HepG2 (cell line): ENCODE measurements around the gene RSAD2.

Experiments used
- CBX5 ChIP-seq: sonication (generic); formaldehyde crosslinking; IDR thresholded peaks from 2 replicates; pipeline ENCODE4 v1.4.0; 2020; ENCODE audit warnings: missing genetic modification reagents, borderline replicate concordance
- HNRNPH1 ChIP-seq: fragments of 200-400 bp; formaldehyde crosslinking; optimal IDR thresholded peaks from 2 replicates; pipeline ENCODE3; 2017; ENCODE audit warnings: mild to moderate bottlenecking, low read depth, low read length
- IKZF1 ChIP-seq: fragments of 450-650 bp; IDR thresholded peaks from 2 replicates; pipeline ENCODE4 v1.7.1; 2016
- KAT8 ChIP-seq: IDR thresholded peaks from 2 replicates; pipeline ENCODE4 v1.6.1; 2016; ENCODE audit warnings: missing genetic modification reagents, missing compliant biosample characterization
- MYNN ChIP-seq: sonication (generic); formaldehyde crosslinking; IDR thresholded peaks from 2 replicates; pipeline ENCODE4 v1.4.0; 2020; ENCODE audit warnings: mild to moderate bottlenecking, low read depth, missing genetic modification reagents
- NONO ChIP-seq, 2 experiments: fragments of 450-650 bp in 1 of 2; sonication (generic) in 1 of 2; formaldehyde crosslinking in 1 of 2; IDR thresholded peaks in 1 of 2; conservative IDR thresholded peaks in 1 of 2; 2 replicates each; pipeline versions ENCODE4 v1.6.1 to v1.8.0; 2017 to 2022; ENCODE audit warnings: mild to moderate bottlenecking in 1 of 2, missing genetic modification reagents in 1 of 2, moderate library complexity in 1 of 2
- PCBP1 ChIP-seq: fragments of 200-400 bp; formaldehyde crosslinking; IDR thresholded peaks from 2 replicates; pipeline ENCODE4 v1.6.1; 2017; ENCODE audit warnings: mild to moderate bottlenecking, low read depth, low read length, borderline replicate concordance
- RAD21 ChIP-seq: fragments of 450-650 bp; formaldehyde crosslinking; IDR thresholded peaks from 2 replicates; pipeline ENCODE4 v1.5.0; 2020; ENCODE audit warnings: mild to moderate bottlenecking
- REPIN1 ChIP-seq: sonication (generic); formaldehyde crosslinking; IDR thresholded peaks from 2 replicates; pipeline ENCODE4 v1.8.0; 2022; ENCODE audit warnings: missing genetic modification reagents, low read depth, mild to moderate bottlenecking, borderline replicate concordance
- RFX5 ChIP-seq: IDR thresholded peaks from 2 replicates; pipeline ENCODE4 v1.6.1; 2011; ENCODE audit warnings: low read depth, low read length, improper control_type of control experiment
- ZC3H4 ChIP-seq: sonication (generic); formaldehyde crosslinking; IDR thresholded peaks from 2 replicates; pipeline ENCODE4 v1.4.0; 2020; ENCODE audit warnings: missing genetic modification reagents, borderline replicate concordance
- ZNF34 ChIP-seq: sonication (generic); formaldehyde crosslinking; IDR thresholded peaks from 2 replicates; pipeline ENCODE4 v1.4.0; 2020; ENCODE audit warnings: mild to moderate bottlenecking, missing genetic modification reagents, borderline replicate concordance
- TF ChIP-seq, protein P1 (sequence below): sonication (generic); formaldehyde crosslinking; IDR thresholded peaks from 2 replicates; pipeline ENCODE4 v1.5.1; 2020; ENCODE audit warnings: missing genetic modification reagents, mild to moderate bottlenecking, borderline replicate concordance
- TF ChIP-seq, protein P2 (sequence below): sonication (generic); formaldehyde crosslinking; IDR thresholded peaks from 2 replicates; pipeline ENCODE4 v1.5.0; 2020; ENCODE audit warnings: mild to moderate bottlenecking, missing genetic modification reagents, moderate library complexity

DNA sequence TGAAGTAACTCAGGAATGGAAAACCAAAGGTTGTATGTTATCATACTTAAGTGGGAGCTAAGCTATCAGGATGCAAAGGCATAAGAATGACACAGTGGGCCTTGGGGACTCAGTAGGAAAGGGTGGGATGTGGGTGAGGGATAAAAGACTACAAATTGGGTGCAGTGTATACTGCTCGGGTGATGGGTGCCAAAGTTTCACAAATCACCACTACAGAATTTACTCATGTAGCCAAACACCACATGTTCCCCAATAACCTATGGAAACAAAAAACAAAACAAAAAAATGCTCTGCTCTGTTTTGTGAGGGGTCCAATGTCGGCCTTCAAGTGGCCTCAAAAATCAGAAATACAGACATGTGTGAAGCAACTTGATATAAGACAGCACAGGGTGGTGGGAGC lies 30.7 kb downstream of the RSAD2 start:
- TF ChIP-seq PCBP1 (no peak), NONO (IDR thresholded peaks at IDR 0.05) (no peak), NONO (CRISPR knock-in tag; conservative IDR thresholded peaks at IDR 0.05) (no peak), REPIN1 (CRISPR knock-in tag) (no peak), MYNN (CRISPR knock-in tag) (no peak), IKZF1 (no peak), ZC3H4 (CRISPR knock-in tag) (no peak), RAD21 (CRISPR knock-in tag) (no peak), RFX5 (no peak), HNRNPH1 (no peak), KAT8 (CRISPR knock-in tag) (no peak), CBX5 (no peak), ZNF34 (no peak)
- TF ChIP-seq, protein P1, sequence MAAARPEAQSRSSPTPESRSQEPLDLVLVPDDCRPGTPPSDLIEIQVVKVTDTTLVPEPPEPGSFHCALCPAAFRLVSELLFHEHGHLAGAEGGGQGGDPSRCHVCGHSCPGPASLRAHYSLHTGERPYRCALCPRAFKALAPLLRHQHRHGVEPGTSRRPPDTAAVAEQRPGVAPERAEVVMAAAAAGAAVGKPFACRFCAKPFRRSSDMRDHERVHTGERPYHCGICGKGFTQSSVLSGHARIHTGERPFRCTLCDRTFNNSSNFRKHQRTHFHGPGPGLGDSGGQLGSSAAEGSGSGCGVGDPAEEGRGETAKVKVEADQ: no peak
- TF ChIP-seq, protein P2, sequence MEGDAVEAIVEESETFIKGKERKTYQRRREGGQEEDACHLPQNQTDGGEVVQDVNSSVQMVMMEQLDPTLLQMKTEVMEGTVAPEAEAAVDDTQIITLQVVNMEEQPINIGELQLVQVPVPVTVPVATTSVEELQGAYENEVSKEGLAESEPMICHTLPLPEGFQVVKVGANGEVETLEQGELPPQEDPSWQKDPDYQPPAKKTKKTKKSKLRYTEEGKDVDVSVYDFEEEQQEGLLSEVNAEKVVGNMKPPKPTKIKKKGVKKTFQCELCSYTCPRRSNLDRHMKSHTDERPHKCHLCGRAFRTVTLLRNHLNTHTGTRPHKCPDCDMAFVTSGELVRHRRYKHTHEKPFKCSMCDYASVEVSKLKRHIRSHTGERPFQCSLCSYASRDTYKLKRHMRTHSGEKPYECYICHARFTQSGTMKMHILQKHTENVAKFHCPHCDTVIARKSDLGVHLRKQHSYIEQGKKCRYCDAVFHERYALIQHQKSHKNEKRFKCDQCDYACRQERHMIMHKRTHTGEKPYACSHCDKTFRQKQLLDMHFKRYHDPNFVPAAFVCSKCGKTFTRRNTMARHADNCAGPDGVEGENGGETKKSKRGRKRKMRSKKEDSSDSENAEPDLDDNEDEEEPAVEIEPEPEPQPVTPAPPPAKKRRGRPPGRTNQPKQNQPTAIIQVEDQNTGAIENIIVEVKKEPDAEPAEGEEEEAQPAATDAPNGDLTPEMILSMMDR: no peak
